RWPE2 (cell line): ENCODE results near the gene CRACR2B.
A peak's percentile ranks its signal among the peaks of the same experiment; 100 is the strongest.

Source experiments
- ATAC-seq: fragments of 200-7000 bp; cut with Tn5 transposase; 3 replicates; pipeline ENCODE4 v1.9.1; 2021; ENCODE audit warnings: low read depth
- DNase-seq: peaks from one replicate; pipeline ENCODE4 v3.0.0-alpha.2; 2020; ENCODE audit warnings: low spot score
- H3K27ac ChIP-seq: fragments of 450-650 bp; 2 replicates; pipeline ENCODE4 v1.5.1; 2017; ENCODE audit warnings: mild to moderate bottlenecking; ENCODE audit not compliant: poor library complexity, severe bottlenecking
- H3K27me3 ChIP-seq: fragments of 250-450 bp; sonication (Bioruptor Pico); 2 replicates; pipeline ENCODE4 v1.5.1; 2021; ENCODE audit warnings: mild to moderate bottlenecking, moderate library complexity; ENCODE audit not compliant: insufficient read depth, poor library complexity, severe bottlenecking
- H3K36me3 ChIP-seq: fragments of 250-450 bp; sonication (Bioruptor Pico); 2 replicates; pipeline ENCODE4 v1.5.1; 2020; ENCODE audit warnings: low read depth, mild to moderate bottlenecking, moderate library complexity
- H3K4me1 ChIP-seq: fragments of 250-450 bp; sonication (Bioruptor Pico); 2 replicates; pipeline ENCODE4 v1.5.1; 2021; ENCODE audit warnings: mild to moderate bottlenecking, moderate library complexity; ENCODE audit not compliant: insufficient read depth, poor library complexity, severe bottlenecking
- H3K4me3 ChIP-seq: fragments of 250-450 bp; sonication (Bioruptor Pico); 2 replicates; pipeline ENCODE4 v1.5.1; 2021; ENCODE audit warnings: mild to moderate bottlenecking, moderate library complexity; ENCODE audit not compliant: severe bottlenecking
- H3K9me3 ChIP-seq: fragments of 250-450 bp; sonication (Bioruptor Pico); 2 replicates; pipeline ENCODE4 v1.5.1; 2021; ENCODE audit warnings: mild to moderate bottlenecking, moderate library complexity; ENCODE audit not compliant: severe bottlenecking
- CTCF ChIP-seq: fragments of 450-650 bp; IDR thresholded peaks from one replicate; pipeline ENCODE4 v1.5.1; 2017; ENCODE audit warnings: mild to moderate bottlenecking, moderate library complexity; ENCODE audit not compliant: poor library complexity, severe bottlenecking

The CRACR2B gene

GRCh38 chr11:804599-804964 is 23.1 kb upstream of the CRACR2B start:
- peaks cover 20% of the 10 kb centered on the region for H3K36me3 ChIP-seq
- H3K9me3 ChIP-seq = no peaks in the 10 kb centered on the region
- no peak for TF ChIP-seq CTCF
- peak overlapping the region; percentile 71 for H3K27ac ChIP-seq
- H3K4me3 ChIP-seq = peak overlapping the region; percentile 43
- peaks cover 3% of the 10 kb centered on the region for H3K4me1 ChIP-seq
- DNase-seq (no peak), ATAC-seq (no peak)
- H3K27me3 ChIP-seq = no peaks in the 10 kb centered on the region

- no peak for DNase-seq
- H3K27me3 ChIP-seq = no peaks in the 10 kb centered on the region
- H3K4me1 ChIP-seq = peaks cover 3% of the 10 kb centered on the region
These were observed 19.1 kb upstream of the CRACR2B start for GRCh38 chr11:808427-809286.

GRCh38 chr11:809287-810039 is 18.3 kb upstream of the CRACR2B start, which contains the start of gene RPLP2:
Gene RPLP2, plus strand, starts transcription at chr11:809967. Its CDS starts 268 bp downstream, at chr11:810235.
- peak within 1 kb of the TSS; percentile 69 for H3K4me3 ChIP-seq
- no peak for TF ChIP-seq CTCF
- H3K27ac ChIP-seq = peak within 1 kb of the TSS; percentile 73

More at GRCh38 chr11:808427-809286, 19.1 kb upstream of the CRACR2B start:
- no peak for TF ChIP-seq CTCF
- peak; percentile 0; the same call in 2 of the 3 replicates for ATAC-seq
- peak overlapping the region; percentile 73 for H3K27ac ChIP-seq
- no peaks in the 10 kb centered on the region for H3K9me3 ChIP-seq
- H3K4me3 ChIP-seq = peak overlapping the region; percentile 69
- peaks cover 34% of the 10 kb centered on the region for H3K36me3 ChIP-seq

GRCh38 chr11:810040-810567 is 17.6 kb upstream of the CRACR2B start:
- Histone ChIP-seq H3K27me3 (no peaks in the 10 kb centered on the region), H3K4me3 (peak overlapping the region; percentile 69), H3K9me3 (no peaks in the 10 kb centered on the region), H3K4me1 (no peaks in the 10 kb centered on the region), H3K36me3 (peaks cover 37% of the 10 kb centered on the region), H3K27ac (peak overlapping the region; percentile 73)
- no peak for ATAC-seq
- DNase-seq = no peak
- no peak for TF ChIP-seq CTCF

More at GRCh38 chr11:809287-810039, 18.3 kb upstream of the CRACR2B start, which contains the start of gene RPLP2:
- DNase-seq (peak; percentile 97), ATAC-seq (peak; percentile 79)
- Histone ChIP-seq H3K9me3 (no peaks in the 10 kb centered on the region), H3K36me3 (peaks cover 37% of the 10 kb centered on the region), H3K4me1 (no peaks in the 10 kb centered on the region), H3K27me3 (no peaks in the 10 kb centered on the region)
